ENCODE data around the gene HDAC9.

GRCh38 chr7:18941207-18941606 is 445.7 kb downstream of the HDAC9 start:
- TF ChIP-seq CTCF (IDR thresholded peaks at IDR 0.05; ENCODE audit: low read depth, low read length, poor library complexity, severe bottlenecking) (no peak), EZH2phosphoT487 (IDR thresholded peaks at IDR 0.05; ENCODE audit: borderline replicate concordance, low read length) (no peak)

Measured in DOHH2 (cell line).